Chondrocyte (in vitro differentiated cells): ENCODE data around the gene ATRX. TPM values are rescaled to one million over a fixed set of nuclear protein-coding genes. Genes with fewer than 3 reads are reported as not detected.
"Not testable (repeated sequence)": the region's sequence is repeated elsewhere in the genome, so short reads cannot be mapped to it uniquely, and the experiment has no call there.

Experiments
- DNase-seq: peaks from one replicate; pipeline ENCODE4 v3.0.0; 2021; ENCODE audit warnings: mixed read lengths, low spot score
- H3K27ac Mint-ChIP-seq: one replicate; pipeline ENCODE4 v1.8.0; 2021; ENCODE audit warnings: mild to moderate bottlenecking, moderate library complexity, mixed read lengths; ENCODE audit not compliant: unreplicated experiment
- H3K27me3 Mint-ChIP-seq: 2 replicates; pipeline ENCODE4 v1.8.0; 2021; ENCODE audit warnings: low read depth, mixed read lengths
- H3K36me3 Mint-ChIP-seq: 2 replicates; pipeline ENCODE4 v1.8.0; 2021; ENCODE audit warnings: low read depth, mixed read lengths
- H3K4me1 Mint-ChIP-seq: 2 replicates; pipeline ENCODE4 v1.8.0; 2021; ENCODE audit warnings: low read depth, mild to moderate bottlenecking, mixed read lengths
- H3K4me3 Mint-ChIP-seq: one replicate; pipeline ENCODE4 v1.8.0; 2021; ENCODE audit warnings: mild to moderate bottlenecking, moderate library complexity, mixed read lengths; ENCODE audit not compliant: unreplicated experiment
- H3K9me3 Mint-ChIP-seq: 2 replicates; pipeline ENCODE4 v1.8.0; 2021; ENCODE audit warnings: low read depth, mixed read lengths
- total RNA-seq: library from RNA; stranded (reverse); gene quantifications from 3 replicates; pipeline ENCODE4 v1.2.1, GENCODE V29; 2021
- TF ChIP-seq, protein P1 (sequence below): fragments of 200-600 bp; sonication (generic); IDR thresholded peaks from 2 replicates; pipeline ENCODE4 v1.5.0; 2021; ENCODE audit warnings: antibody characterized with exemption, mild to moderate bottlenecking, moderate library complexity

Gene ATRX
- total RNA-seq, 1 donor from 2014 or later = 81.9 TPM

DNA sequence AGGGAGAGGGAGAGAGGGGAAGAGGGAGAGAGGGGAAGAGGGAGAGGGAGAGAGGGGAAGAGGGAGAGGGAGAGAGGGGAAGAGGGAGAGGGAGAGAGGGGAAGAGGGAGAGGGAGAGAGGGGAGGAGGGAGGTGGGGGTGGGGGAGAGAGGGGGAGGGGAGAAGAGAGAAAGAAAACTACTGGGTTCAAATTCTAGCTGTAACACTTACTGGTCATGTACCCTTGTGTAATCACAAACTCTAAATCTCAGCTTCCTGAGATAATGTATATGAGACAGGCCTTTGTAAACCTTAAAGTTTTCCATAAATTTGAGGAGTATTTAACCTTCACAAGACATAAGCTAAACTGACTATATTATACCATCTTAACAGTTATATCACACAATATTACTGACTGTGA lies 229.7 kb downstream of the ATRX start:
- Mint-ChIP-seq H3K9me3 (peaks cover 11% of the 10 kb centered on the region), H3K4me3 (no peak overlapping the region), H3K27me3 (no peaks in the 10 kb centered on the region), H3K27ac (no peak overlapping the region), H3K4me1 (no peaks in the 10 kb centered on the region), H3K36me3 (no peaks in the 10 kb centered on the region)
- DNase-seq = no peak
- TF ChIP-seq, protein P1, sequence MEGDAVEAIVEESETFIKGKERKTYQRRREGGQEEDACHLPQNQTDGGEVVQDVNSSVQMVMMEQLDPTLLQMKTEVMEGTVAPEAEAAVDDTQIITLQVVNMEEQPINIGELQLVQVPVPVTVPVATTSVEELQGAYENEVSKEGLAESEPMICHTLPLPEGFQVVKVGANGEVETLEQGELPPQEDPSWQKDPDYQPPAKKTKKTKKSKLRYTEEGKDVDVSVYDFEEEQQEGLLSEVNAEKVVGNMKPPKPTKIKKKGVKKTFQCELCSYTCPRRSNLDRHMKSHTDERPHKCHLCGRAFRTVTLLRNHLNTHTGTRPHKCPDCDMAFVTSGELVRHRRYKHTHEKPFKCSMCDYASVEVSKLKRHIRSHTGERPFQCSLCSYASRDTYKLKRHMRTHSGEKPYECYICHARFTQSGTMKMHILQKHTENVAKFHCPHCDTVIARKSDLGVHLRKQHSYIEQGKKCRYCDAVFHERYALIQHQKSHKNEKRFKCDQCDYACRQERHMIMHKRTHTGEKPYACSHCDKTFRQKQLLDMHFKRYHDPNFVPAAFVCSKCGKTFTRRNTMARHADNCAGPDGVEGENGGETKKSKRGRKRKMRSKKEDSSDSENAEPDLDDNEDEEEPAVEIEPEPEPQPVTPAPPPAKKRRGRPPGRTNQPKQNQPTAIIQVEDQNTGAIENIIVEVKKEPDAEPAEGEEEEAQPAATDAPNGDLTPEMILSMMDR = no peak

DNA sequence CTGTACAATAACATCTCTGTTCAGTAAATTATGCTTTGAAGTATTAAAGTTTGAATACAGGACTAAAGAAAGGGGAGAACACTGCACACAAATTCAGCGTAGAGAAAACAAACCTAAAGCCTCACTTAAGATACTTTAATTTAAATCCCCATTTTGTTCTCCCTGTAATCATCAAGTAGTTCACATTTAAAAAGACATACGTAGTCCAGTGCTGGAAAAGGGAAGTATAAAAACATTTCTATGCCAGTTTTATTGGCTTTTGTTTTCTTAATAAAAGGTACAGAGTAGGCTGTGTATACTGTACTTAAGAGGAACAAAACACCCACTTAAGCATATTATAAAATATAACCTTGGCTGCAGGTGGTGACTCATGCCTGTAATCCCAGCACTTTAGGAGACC lies 237.3 kb downstream of the ATRX start:
- no peak for DNase-seq
- Mint-ChIP-seq H3K9me3 (peaks cover 14% of the 10 kb centered on the region), H3K4me3 (no peak overlapping the region), H3K27me3 (no peaks in the 10 kb centered on the region), H3K4me1 (peaks cover 3% of the 10 kb centered on the region), H3K36me3 (no peaks in the 10 kb centered on the region), H3K27ac (no peak overlapping the region)
- TF ChIP-seq, protein P1 = no peak

DNA sequence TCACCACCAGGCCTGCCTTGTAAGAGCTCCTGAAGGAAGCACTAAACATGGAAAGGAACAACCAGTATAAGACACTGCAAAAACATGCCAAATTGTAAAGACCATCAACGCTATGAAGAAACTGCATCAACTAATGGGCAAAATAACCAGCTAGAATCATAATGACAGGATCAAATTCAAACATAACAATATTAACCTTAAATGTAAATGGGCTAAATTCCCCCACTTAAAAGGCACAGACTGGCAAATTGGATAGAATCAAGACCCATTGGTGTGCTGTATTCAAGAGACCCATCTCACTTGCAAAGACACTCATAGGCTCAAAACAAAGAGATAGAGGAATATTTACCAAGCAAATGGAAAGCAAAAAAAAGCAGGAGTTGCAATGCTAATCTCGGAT lies 246.2 kb downstream of the ATRX start:
- H3K9me3 Mint-ChIP-seq = peaks cover 38% of the 10 kb centered on the region
- not testable (repeated sequence) for H3K27me3 Mint-ChIP-seq, H3K36me3 Mint-ChIP-seq, H3K27ac Mint-ChIP-seq, H3K4me3 Mint-ChIP-seq, H3K4me1 Mint-ChIP-seq, DNase-seq

DNA sequence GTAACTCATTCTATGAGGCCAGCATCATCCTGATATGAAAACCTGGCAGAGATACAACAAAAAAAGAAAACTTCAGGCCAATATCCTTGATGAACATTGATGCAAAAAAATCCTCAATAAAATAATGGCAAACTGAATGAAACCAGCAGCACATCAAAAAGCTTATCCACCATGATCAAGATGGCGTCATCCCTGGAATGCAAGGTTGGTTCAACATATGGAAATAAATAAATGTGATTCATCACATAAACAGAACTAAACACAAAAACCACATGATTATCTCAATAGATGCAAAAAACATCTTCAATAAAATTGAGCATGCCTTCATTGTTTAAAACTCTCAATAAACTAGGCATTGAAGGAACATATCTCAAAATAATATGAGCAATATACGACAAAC lies 254.8 kb downstream of the ATRX start:
- not testable (repeated sequence) for H3K4me1 Mint-ChIP-seq, H3K36me3 Mint-ChIP-seq, DNase-seq, H3K27me3 Mint-ChIP-seq, H3K4me3 Mint-ChIP-seq, H3K27ac Mint-ChIP-seq
- peaks cover 41% of the 10 kb centered on the region for H3K9me3 Mint-ChIP-seq

DNA sequence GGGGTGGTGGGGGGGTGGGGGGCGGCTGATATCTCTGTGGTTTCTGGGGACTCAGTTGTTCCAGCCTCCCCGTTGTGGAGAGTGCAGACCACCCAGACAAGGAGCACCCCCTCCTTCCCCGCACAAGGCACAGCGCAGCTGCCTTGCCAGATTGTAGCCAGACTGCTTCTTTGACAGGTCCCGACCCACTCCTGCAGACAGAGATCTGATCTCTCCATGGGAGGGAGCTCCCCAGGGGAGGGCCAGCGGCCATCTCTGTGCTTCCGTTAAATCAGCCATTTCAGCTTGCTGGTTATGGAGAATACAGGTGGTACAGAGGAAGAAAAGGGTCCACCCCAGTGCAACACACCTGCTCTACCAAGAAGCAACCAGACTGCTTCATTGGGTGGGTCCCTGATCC lies 258.0 kb downstream of the ATRX start:
- DNase-seq = no peak
- no peak overlapping the region for H3K27ac Mint-ChIP-seq
- TF ChIP-seq, protein P1 = no peak
- peaks cover 6% of the 10 kb centered on the region for H3K36me3 Mint-ChIP-seq
- peaks cover 39% of the 10 kb centered on the region for H3K9me3 Mint-ChIP-seq
- H3K27me3 Mint-ChIP-seq = no peaks in the 10 kb centered on the region
- H3K4me1 Mint-ChIP-seq = no peaks in the 10 kb centered on the region
- H3K4me3 Mint-ChIP-seq = no peak overlapping the region

DNA sequence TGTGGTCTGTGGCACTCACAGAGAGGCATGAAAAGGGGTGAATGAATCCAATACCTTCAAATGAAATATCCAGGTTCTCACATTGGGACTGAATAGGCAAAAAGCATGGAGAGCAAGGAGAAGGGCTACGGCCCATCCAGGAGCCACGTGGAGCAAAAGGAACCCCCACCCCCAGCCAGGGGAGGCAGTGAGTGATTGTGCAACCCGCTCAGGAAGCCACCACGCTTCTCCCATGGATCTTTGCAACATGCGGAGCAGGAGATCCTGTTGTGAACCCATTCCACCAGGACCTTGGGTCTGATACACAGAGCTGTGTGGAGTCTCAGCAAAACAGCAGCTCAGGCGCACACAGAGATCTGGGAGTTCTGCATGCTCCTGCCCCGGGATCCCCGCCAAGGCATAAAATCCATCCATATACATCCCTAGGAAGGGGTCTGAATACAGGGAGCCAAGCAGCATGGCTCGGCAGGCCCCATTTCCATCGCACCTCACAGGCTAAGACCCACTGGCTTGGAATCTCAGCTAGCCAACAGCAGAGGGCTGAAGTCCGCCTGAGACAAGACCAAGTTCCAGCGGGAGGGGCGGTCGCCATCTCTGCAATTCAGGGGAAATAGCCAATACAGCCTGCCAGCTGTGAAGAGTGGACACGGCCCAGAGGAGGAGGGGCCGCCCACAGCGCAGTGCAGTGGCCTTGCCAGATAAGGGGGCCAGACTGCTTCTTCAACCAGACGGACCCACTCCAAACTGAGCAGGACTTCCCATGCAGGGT lies 258.6 kb downstream of the ATRX start:
- TF ChIP-seq, protein P1 = no peak
- Mint-ChIP-seq H3K27ac (no peak overlapping the region), H3K9me3 (peaks cover 38% of the 10 kb centered on the region), H3K27me3 (no peaks in the 10 kb centered on the region), H3K4me1 (no peaks in the 10 kb centered on the region), H3K4me3 (no peak overlapping the region), H3K36me3 (peaks cover 6% of the 10 kb centered on the region)
- no peak for DNase-seq
